CD14-positive monocyte (primary cell): ENCODE measurements around the gene TAF1B. TPM values are rescaled to one million over a fixed set of nuclear protein-coding genes. Genes with fewer than 3 reads are reported as not detected.

Experiments used
- DNase-seq, 3 donors: peaks; one replicate each; pipeline ENCODE4 v3.0.0-alpha.2; 2011 to 2022
- H2AFZ ChIP-seq: 2 replicates; pipeline ENCODE4 v1.6.0; 2012; ENCODE audit warnings: mild to moderate bottlenecking, low read depth, low read length, inconsistent platforms; ENCODE audit not compliant: insufficient read depth, poor library complexity, severe bottlenecking
- H3K27ac ChIP-seq, 2 donors: 1 replicate in 1 of 2; 2 replicates in 1 of 2; pipeline ENCODE4 v1.5.1; 2012 to 2013; ENCODE audit warnings: low read length in 2 of 2, control low read depth in 1 of 2, inconsistent platforms in 1 of 2, low read depth in 1 of 2, mild to moderate bottlenecking in 1 of 2
- H3K27me3 ChIP-seq, 2 donors: one replicate each; pipeline versions ENCODE4 v1.6.0 to v1.6.1; 2011 to 2013; ENCODE audit warnings: low read length in 2 of 2; ENCODE audit not compliant: control insufficient read depth in 2 of 2, insufficient read depth in 2 of 2
- H3K36me3 ChIP-seq, 2 donors: replicated peaks in 1 of 2; 1 replicate in 1 of 2; 2 replicates in 1 of 2; pipeline versions ENCODE4 v1.5.1 to v1.6.1; 2012 to 2013; ENCODE audit warnings: low read length in 2 of 2, control low read depth in 1 of 2, inconsistent platforms in 1 of 2, mild to moderate bottlenecking in 1 of 2; ENCODE audit not compliant: insufficient read depth in 2 of 2, control insufficient read depth in 1 of 2
- H3K4me1 ChIP-seq, 2 donors: 1 replicate in 1 of 2; 2 replicates in 1 of 2; pipeline versions ENCODE4 v1.5.1 to v1.6.1; 2012 to 2013; ENCODE audit warnings: low read length in 2 of 2, control low read depth in 1 of 2, inconsistent platforms in 1 of 2, mild to moderate bottlenecking in 1 of 2, moderate library complexity in 1 of 2; ENCODE audit not compliant: insufficient read depth in 2 of 2, control insufficient read depth in 1 of 2
- H3K4me2 ChIP-seq: replicated peaks from 2 replicates; pipeline ENCODE3; 2012; ENCODE audit warnings: low read length, moderate library complexity, mild to moderate bottlenecking; ENCODE audit not compliant: poor library complexity, severe bottlenecking; ENCODE audit errors: extremely low read depth
- H3K4me3 ChIP-seq, 3 experiments: fragments of 200-600 bp in 1 of 3; sonication (generic) in 1 of 3; replicated peaks in 1 of 3; 1 replicate in 2 of 3; 2 replicates in 1 of 3; pipeline ENCODE4 v1.5.1; 2011 to 2013; ENCODE audit warnings: low read length in 3 of 3, mild to moderate bottlenecking in 3 of 3, control low read depth in 2 of 3, low read depth in 2 of 3, inconsistent platforms in 1 of 3, moderate library complexity in 1 of 3
- H3K79me2 ChIP-seq: 2 replicates; pipeline ENCODE4 v1.6.0; 2012; ENCODE audit warnings: mild to moderate bottlenecking, control low read depth, inconsistent platforms, low read length, moderate library complexity; ENCODE audit not compliant: insufficient read depth
- H3K9ac ChIP-seq: 2 replicates; pipeline ENCODE4 v1.6.0; 2017; ENCODE audit warnings: low read length, mild to moderate bottlenecking; ENCODE audit not compliant: insufficient read depth, poor library complexity, severe bottlenecking
- H3K9me3 ChIP-seq, 2 donors: replicated peaks in 1 of 2; 1 replicate in 1 of 2; 2 replicates in 1 of 2; pipeline versions ENCODE4 v1.5.1 to v1.6.1; 2012 to 2013; ENCODE audit warnings: low read length in 2 of 2, control low read depth in 1 of 2; ENCODE audit not compliant: control insufficient read depth in 1 of 2, insufficient read depth in 1 of 2
- H4K20me1 ChIP-seq: 2 replicates; pipeline ENCODE4 v1.6.0; 2012; ENCODE audit warnings: mild to moderate bottlenecking, low read length, control low read depth, moderate library complexity; ENCODE audit not compliant: insufficient read depth
- H3K27ac Mint-ChIP-seq, 7 donors: one replicate each; pipeline ENCODE4 v1.8.0; 2020; ENCODE audit warnings: mild to moderate bottlenecking in 7 of 7, mixed read lengths in 7 of 7, moderate library complexity in 6 of 7, inconsistent platforms in 2 of 7
- H3K27me3 Mint-ChIP-seq, 3 donors: one replicate each; pipeline ENCODE4 v1.8.0; 2021 to 2022; ENCODE audit warnings: low read depth in 3 of 3, mild to moderate bottlenecking in 3 of 3, mixed read lengths in 3 of 3, moderate library complexity in 3 of 3, inconsistent platforms in 1 of 3
- H3K36me3 Mint-ChIP-seq, 2 donors: one replicate each; pipeline ENCODE4 v1.8.0; 2020; ENCODE audit warnings: mixed read lengths in 2 of 2, inconsistent platforms in 1 of 2, mild to moderate bottlenecking in 1 of 2
- H3K4me1 Mint-ChIP-seq: one replicate; pipeline ENCODE4 v1.8.0; 2020; ENCODE audit warnings: mild to moderate bottlenecking, mixed read lengths
- H3K4me3 Mint-ChIP-seq, 2 donors: one replicate each; pipeline ENCODE4 v1.8.0; 2020; ENCODE audit warnings: mild to moderate bottlenecking in 2 of 2, mixed read lengths in 2 of 2, moderate library complexity in 1 of 2
- H3K9me3 Mint-ChIP-seq, 7 donors: one replicate each; pipeline ENCODE4 v1.8.0; 2020 to 2022; ENCODE audit warnings: mixed read lengths in 7 of 7, mild to moderate bottlenecking in 6 of 7, moderate library complexity in 6 of 7, inconsistent platforms in 2 of 7
- CTCF ChIP-seq: fragments of 200-600 bp; IDR thresholded peaks from one replicate; pipeline ENCODE4 v1.8.0; 2022; ENCODE audit warnings: antibody characterized with exemption, mild to moderate bottlenecking
- WGBS: methylation state at CpG from one replicate; pipeline ENCODE4 v1.1.5; 2013; ENCODE audit warnings: missing lambda C conversion rate; ENCODE audit not compliant: insufficient coverage; 5-methylcytosine and 5-hydroxymethylcytosine counted together
- intact Hi-C, 2 donors: fragments of 100-400 bp; cut with micrococcal nuclease; formaldehyde crosslinking; loops; one replicate each; pipeline versions ENCODE4 v1.15.0 to v1.15.1; 2023
- polyA plus RNA-seq, 3 donors: library from polyadenylated mRNA; depleted of rRNA in 1 of 3; unstranded in 2 of 3; stranded (reverse) in 1 of 3; fragments of 300-500 nt in 2 of 3; fragments of >200 nt in 1 of 3; fragmentation: Illumina TruSeq in 2 of 3; gene quantifications; 1 replicate in 2 of 3; 2 replicates in 1 of 3; pipeline ENCODE4 v1.2.3, GENCODE V29; 2012 to 2021

TAF1B gene
- polyA plus RNA-seq, 3 donors: 6.0 to 8.4 (median 7.2) TPM

GRCh38 chr2:9867881-9868280 is 24.6 kb downstream of the TAF1B start:
- Histone ChIP-seq H3K4me3 (no peak overlapping the region), H3K4me2 (no peak overlapping the region), H3K79me2 (no peaks in the 10 kb centered on the region), H4K20me1 (no peaks in the 10 kb centered on the region), H3K36me3 (peaks cover 10 to 45% of the 10 kb centered on the region in 2 donors), H3K9ac (no peak overlapping the region), H3K27me3 (no peaks in the 10 kb centered on the region), H3K4me1 (no peaks in the 10 kb centered on the region), H2AFZ (no peak overlapping the region), H3K9me3 (no peaks in the 10 kb centered on the region), H3K27ac (no peak overlapping the region)
- WGBS: 100% methylated on average over 5 of the region's 6 CpGs
- intact Hi-C loops: no loop called here
- H3K9me3 Mint-ChIP-seq: peaks cover 0 to 9% (median 5%) of the 10 kb centered on the region in 7 donors
- H3K4me3 Mint-ChIP-seq: no peak overlapping the region
- H3K27ac Mint-ChIP-seq: peak overlapping the region in 3 of 7 donors; percentile 2 to 51 (median 12)
- H3K36me3 Mint-ChIP-seq: peaks cover 25 to 38% of the 10 kb centered on the region in 2 donors
- no peaks in the 10 kb centered on the region for H3K27me3 Mint-ChIP-seq
- TF ChIP-seq CTCF: no peak
- no peak for DNase-seq
- H3K4me1 Mint-ChIP-seq: peaks cover 2% of the 10 kb centered on the region

GRCh38 chr2:9873337-9873736 is 30.1 kb downstream of the TAF1B start:
- Mint-ChIP-seq H3K4me3 (no peak overlapping the region), H3K9me3 (no peaks in the 10 kb centered on the region), H3K36me3 (peaks cover 65 to 80% of the 10 kb centered on the region in 2 donors), H3K27me3 (no peaks in the 10 kb centered on the region), H3K4me1 (peaks cover 2% of the 10 kb centered on the region), H3K27ac (no peak overlapping the region)
- Histone ChIP-seq H3K36me3 (peaks cover 62 to 93% of the 10 kb centered on the region in 2 donors), H3K27ac (no peak overlapping the region), H2AFZ (no peak overlapping the region), H4K20me1 (no peaks in the 10 kb centered on the region), H3K79me2 (no peaks in the 10 kb centered on the region), H3K27me3 (no peaks in the 10 kb centered on the region), H3K4me3 (no peak overlapping the region), H3K9me3 (no peaks in the 10 kb centered on the region), H3K9ac (no peak overlapping the region), H3K4me1 (no peaks in the 10 kb centered on the region), H3K4me2 (no peak overlapping the region)
- TF ChIP-seq CTCF: no peak
- no CpG with 5 or more reads among the region's 1 CpG for WGBS
- intact Hi-C loops: no loop called here
- DNase-seq: no peak
